HL-60 (cell line): ENCODE results near the gene MYO6.

ENCODE experiments used
- TF ChIP-seq, protein P1 (sequence below): IDR thresholded peaks from one replicate; pipeline ENCODE4 v1.5.1; 2011; ENCODE audit warnings: low read length, control low read depth, inconsistent platforms; ENCODE audit not compliant: insufficient read depth
- TF ChIP-seq, protein P2 (sequence below): IDR thresholded peaks from 2 replicates; pipeline ENCODE4 v1.6.1; 2012; ENCODE audit warnings: low read depth; ENCODE audit not compliant: insufficient replicate concordance

DNA sequence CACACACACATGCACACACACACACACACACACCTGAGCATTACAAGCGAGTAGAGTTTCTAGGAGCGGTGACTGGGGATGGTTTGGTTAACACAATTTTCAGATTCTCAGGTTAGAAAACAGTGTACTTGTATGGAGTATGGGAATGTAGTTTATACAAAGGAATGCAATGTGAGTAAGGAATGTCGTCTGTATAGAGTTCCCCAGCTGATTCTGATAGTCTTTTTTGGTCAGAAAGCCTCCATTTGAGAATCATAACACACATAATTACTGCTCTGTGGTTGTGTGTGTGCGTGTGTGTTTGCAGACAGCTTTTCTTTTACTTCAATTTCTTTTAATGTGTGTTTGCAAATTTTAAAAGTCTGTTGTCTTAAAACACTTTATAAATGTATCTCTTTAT is 93.2 kb downstream of the MYO6 start:
- TF ChIP-seq, protein P1, sequence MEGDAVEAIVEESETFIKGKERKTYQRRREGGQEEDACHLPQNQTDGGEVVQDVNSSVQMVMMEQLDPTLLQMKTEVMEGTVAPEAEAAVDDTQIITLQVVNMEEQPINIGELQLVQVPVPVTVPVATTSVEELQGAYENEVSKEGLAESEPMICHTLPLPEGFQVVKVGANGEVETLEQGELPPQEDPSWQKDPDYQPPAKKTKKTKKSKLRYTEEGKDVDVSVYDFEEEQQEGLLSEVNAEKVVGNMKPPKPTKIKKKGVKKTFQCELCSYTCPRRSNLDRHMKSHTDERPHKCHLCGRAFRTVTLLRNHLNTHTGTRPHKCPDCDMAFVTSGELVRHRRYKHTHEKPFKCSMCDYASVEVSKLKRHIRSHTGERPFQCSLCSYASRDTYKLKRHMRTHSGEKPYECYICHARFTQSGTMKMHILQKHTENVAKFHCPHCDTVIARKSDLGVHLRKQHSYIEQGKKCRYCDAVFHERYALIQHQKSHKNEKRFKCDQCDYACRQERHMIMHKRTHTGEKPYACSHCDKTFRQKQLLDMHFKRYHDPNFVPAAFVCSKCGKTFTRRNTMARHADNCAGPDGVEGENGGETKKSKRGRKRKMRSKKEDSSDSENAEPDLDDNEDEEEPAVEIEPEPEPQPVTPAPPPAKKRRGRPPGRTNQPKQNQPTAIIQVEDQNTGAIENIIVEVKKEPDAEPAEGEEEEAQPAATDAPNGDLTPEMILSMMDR, result no peak
- TF ChIP-seq, protein P2, sequence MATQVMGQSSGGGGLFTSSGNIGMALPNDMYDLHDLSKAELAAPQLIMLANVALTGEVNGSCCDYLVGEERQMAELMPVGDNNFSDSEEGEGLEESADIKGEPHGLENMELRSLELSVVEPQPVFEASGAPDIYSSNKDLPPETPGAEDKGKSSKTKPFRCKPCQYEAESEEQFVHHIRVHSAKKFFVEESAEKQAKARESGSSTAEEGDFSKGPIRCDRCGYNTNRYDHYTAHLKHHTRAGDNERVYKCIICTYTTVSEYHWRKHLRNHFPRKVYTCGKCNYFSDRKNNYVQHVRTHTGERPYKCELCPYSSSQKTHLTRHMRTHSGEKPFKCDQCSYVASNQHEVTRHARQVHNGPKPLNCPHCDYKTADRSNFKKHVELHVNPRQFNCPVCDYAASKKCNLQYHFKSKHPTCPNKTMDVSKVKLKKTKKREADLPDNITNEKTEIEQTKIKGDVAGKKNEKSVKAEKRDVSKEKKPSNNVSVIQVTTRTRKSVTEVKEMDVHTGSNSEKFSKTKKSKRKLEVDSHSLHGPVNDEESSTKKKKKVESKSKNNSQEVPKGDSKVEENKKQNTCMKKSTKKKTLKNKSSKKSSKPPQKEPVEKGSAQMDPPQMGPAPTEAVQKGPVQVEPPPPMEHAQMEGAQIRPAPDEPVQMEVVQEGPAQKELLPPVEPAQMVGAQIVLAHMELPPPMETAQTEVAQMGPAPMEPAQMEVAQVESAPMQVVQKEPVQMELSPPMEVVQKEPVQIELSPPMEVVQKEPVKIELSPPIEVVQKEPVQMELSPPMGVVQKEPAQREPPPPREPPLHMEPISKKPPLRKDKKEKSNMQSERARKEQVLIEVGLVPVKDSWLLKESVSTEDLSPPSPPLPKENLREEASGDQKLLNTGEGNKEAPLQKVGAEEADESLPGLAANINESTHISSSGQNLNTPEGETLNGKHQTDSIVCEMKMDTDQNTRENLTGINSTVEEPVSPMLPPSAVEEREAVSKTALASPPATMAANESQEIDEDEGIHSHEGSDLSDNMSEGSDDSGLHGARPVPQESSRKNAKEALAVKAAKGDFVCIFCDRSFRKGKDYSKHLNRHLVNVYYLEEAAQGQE, result no peak
